Loucy (cell line): ENCODE results near the gene GPBP1.

Experiments used
- EZH2phosphoT487 ChIP-seq: fragments of 200-600 bp; IDR thresholded peaks from 2 replicates; pipeline ENCODE4 v1.6.1; 2018; ENCODE audit warnings: antibody characterized with exemption, mild to moderate bottlenecking, moderate library complexity, borderline replicate concordance
- TF ChIP-seq, protein P1 (sequence below): fragments of 200-600 bp; sonication (generic); conservative IDR thresholded peaks from 2 replicates; pipeline ENCODE4 v1.5.1; 2014; ENCODE audit warnings: mild to moderate bottlenecking, antibody characterized with exemption, low read length

DNA sequence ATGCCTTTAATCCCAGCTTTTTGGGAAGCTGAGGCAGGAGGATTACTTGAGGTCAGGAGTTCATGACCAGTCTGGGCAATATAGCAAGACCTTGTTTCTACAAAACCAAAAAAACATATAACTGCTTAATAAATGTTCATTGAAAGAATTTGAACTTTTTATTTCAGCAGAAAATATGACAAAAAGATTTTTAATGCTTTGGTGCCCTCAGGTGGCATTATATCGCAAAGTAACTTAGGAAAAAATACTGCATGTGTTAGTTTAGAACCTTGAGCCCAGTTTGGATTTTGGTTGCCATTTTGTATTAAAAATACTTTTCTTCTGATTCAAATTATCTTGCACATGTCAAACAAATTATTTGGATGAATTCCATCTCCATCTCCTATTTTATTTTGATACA lies 103.2 kb downstream of the GPBP1 start:
- TF ChIP-seq, protein P1, sequence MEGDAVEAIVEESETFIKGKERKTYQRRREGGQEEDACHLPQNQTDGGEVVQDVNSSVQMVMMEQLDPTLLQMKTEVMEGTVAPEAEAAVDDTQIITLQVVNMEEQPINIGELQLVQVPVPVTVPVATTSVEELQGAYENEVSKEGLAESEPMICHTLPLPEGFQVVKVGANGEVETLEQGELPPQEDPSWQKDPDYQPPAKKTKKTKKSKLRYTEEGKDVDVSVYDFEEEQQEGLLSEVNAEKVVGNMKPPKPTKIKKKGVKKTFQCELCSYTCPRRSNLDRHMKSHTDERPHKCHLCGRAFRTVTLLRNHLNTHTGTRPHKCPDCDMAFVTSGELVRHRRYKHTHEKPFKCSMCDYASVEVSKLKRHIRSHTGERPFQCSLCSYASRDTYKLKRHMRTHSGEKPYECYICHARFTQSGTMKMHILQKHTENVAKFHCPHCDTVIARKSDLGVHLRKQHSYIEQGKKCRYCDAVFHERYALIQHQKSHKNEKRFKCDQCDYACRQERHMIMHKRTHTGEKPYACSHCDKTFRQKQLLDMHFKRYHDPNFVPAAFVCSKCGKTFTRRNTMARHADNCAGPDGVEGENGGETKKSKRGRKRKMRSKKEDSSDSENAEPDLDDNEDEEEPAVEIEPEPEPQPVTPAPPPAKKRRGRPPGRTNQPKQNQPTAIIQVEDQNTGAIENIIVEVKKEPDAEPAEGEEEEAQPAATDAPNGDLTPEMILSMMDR, result peak; percentile 55
- no peak for TF ChIP-seq EZH2phosphoT487
